ENCODE data around the gene CABLES1. TPM values are rescaled to one million over a fixed set of nuclear protein-coding genes. Genes with fewer than 3 reads are reported as not detected.

CABLES1 gene
- total and polyA plus RNA-seq, 2 of the 4 experiments (the other 2 are of a cell fraction) = 4.7 to 5.7 TPM

DNA sequence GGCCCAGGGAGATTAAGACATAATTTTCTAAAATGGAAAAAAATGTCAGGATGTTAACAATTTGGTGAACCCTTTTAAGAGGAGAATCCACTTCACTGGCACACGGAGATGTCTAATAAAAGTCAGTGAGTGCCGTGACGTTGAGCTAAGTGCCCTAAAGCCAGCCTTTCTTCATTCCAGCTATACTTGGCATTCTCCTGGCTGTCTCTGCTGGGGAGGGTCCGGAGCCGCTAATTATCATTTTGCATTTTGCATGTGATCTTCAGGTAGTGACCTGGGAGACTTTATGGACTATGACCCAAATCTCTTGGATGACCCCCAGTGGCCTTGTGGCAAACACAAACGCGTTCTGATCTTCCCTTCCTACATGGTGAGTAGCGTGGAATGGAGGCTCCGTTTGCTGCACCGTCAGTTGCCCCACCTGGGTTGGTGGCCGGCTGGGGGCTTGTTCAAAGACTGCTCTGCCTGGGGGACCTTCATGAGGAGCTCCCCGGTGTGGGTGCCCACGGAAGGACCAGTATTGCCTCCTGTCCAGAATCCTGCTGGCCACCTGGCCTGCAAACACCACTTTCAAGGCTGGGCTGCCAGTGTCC lies 101.7 kb downstream of the CABLES1 start:
- POLR2A ChIA-PET (ENCODE audit: unreplicated experiment) = no interaction called here
- Histone ChIP-seq H2AK9ac (replicated peaks; ENCODE audit: low read depth, low read length, poor library complexity) (peak overlapping the region; percentile 7), H4K8ac (ENCODE audit: low read depth in 2 of 2, low read length in 2 of 2) (peak overlapping the region in 1 of 2 experiments; percentile 59; a peak in 2 of 4 replicates), H3K27me3 (ENCODE audit: control insufficient read depth, insufficient read depth, low read length) (no peaks in the 10 kb centered on the region), H2BK5ac (ENCODE audit: low read depth, low read length, poor library complexity, severe bottlenecking) (no peak overlapping the region), H3K9me1 (ENCODE audit: insufficient read depth, low read length) (peaks cover 9% of the 10 kb centered on the region), H3K79me1 (ENCODE audit: low read depth in 1 of 2, low read length in 2 of 2) (peaks cover 9 to 10% of the 10 kb centered on the region in 2 experiments; a peak in 2 of 4 replicates), H3K4me1 (ENCODE audit: control insufficient read depth, insufficient read depth, low read length) (peaks cover 13% of the 10 kb centered on the region), H3K56ac (ENCODE audit: extremely low read depth, insufficient read depth, low read length) (no peak overlapping the region), H3K23ac (ENCODE audit: low read depth, low read length) (no peak overlapping the region), H3K4ac (ENCODE audit: low read depth, low read length) (no peak overlapping the region), H4K91ac (ENCODE audit: insufficient read depth, low read depth, low read length) (no peak overlapping the region; the same call in 1 of the 2 replicates), H2AK5ac (ENCODE audit: low read depth, low read length) (peak overlapping the region; percentile 21; the same call in 1 of the 2 replicates), H3K9me3 (ENCODE audit: control insufficient read depth, insufficient read depth, low read length) (no peaks in the 10 kb centered on the region), H2BK15ac (ENCODE audit: low read depth, low read length) (no peak overlapping the region), H4K5ac (ENCODE audit: low read depth, low read length) (no peak overlapping the region), H3K9ac (ENCODE audit: low read depth, low read length) (0 out of 2 replicates have a peak overlapping the region, but pooled peaks have one; percentile 3), H2BK20ac (ENCODE audit: low read depth, low read length) (0 out of 2 replicates have a peak overlapping the region, but pooled peaks have one; percentile 8), H2BK120ac (ENCODE audit: low read depth, low read length) (no peak overlapping the region), H3K27ac (ENCODE audit: insufficient read depth, low read length) (peak overlapping the region; percentile 10; the same call in 1 of the 2 replicates), H3K4me3 (ENCODE audit: insufficient read depth, low read depth, low read length) (no peak overlapping the region), H3K4me2 (ENCODE audit: low read depth, low read length) (no peak overlapping the region), H3K18ac (ENCODE audit: low read depth, low read length) (no peak overlapping the region), H3K36me3 (ENCODE audit: control insufficient read depth, insufficient read depth, low read length) (peaks cover 51% of the 10 kb centered on the region), H2AFZ (replicated peaks; ENCODE audit: low read length, poor library complexity) (peak overlapping the region; percentile 63), H4K20me1 (ENCODE audit: insufficient read depth, low read length) (no peaks in the 10 kb centered on the region), H3K14ac (replicated peaks; ENCODE audit: low read depth, low read length) (0 out of 2 replicates have a peak overlapping the region, but pooled peaks have one; percentile 54)
- in situ Hi-C loops (cut with MboI; ENCODE audit: low sequenced_read_pairs) (no loop called here), intact Hi-C loops (cut with micrococcal nuclease) (no loop called here), dilution Hi-C loops (cut with HindIII; ENCODE audit: low sequenced_read_pairs, unreplicated experiment) (no loop called here)
- DNase-seq (no peak), ATAC-seq (ENCODE audit: low read depth) (no peak)
- WGBS, 2 experiments (ENCODE audit: extremely low coverage in 2 of 2, insufficient read length in 1 of 2) = 97% methylated on average over 6 of the region's 13 CpGs; no CpG with 5 or more reads in 1 of the 2 experiments
- CTCF ChIA-PET = no interaction called here
- BruUV-seq (replicated peaks) = no TSS peak
- TF ChIP-seq, protein P1, sequence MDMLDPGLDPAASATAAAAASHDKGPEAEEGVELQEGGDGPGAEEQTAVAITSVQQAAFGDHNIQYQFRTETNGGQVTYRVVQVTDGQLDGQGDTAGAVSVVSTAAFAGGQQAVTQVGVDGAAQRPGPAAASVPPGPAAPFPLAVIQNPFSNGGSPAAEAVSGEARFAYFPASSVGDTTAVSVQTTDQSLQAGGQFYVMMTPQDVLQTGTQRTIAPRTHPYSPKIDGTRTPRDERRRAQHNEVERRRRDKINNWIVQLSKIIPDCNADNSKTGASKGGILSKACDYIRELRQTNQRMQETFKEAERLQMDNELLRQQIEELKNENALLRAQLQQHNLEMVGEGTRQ (IDR thresholded peaks at IDR 0.05; ENCODE audit: low read depth, low read length) = no peak
- TF ChIP-seq, protein P2, sequence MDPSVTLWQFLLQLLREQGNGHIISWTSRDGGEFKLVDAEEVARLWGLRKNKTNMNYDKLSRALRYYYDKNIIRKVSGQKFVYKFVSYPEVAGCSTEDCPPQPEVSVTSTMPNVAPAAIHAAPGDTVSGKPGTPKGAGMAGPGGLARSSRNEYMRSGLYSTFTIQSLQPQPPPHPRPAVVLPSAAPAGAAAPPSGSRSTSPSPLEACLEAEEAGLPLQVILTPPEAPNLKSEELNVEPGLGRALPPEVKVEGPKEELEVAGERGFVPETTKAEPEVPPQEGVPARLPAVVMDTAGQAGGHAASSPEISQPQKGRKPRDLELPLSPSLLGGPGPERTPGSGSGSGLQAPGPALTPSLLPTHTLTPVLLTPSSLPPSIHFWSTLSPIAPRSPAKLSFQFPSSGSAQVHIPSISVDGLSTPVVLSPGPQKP (IDR thresholded peaks at IDR 0.05; ENCODE audit: borderline replicate concordance, low read depth, low read length) = no peak
- TF ChIP-seq RFX5 (IDR thresholded peaks at IDR 0.05; ENCODE audit: low read depth, low read length) (no peak), CEBPB (IDR thresholded peaks at IDR 0.05; ENCODE audit: low read depth, low read length) (no peak), POLR2A (IDR thresholded peaks at IDR 0.05; ENCODE audit: low read depth, low read length) (no peak), MAZ (IDR thresholded peaks at IDR 0.05; ENCODE audit: borderline replicate concordance, low read depth, low read length) (no peak), FOS (IDR thresholded peaks at IDR 0.05; ENCODE audit: low read depth, low read length) (no peak), MAFK (IDR thresholded peaks at IDR 0.05; ENCODE audit: low read depth, low read length) (no peak), RCOR1 (IDR thresholded peaks at IDR 0.05; ENCODE audit: insufficient replicate concordance, low read length) (no peak), CHD1 (IDR thresholded peaks at IDR 0.05; ENCODE audit: low read depth, low read length) (no peak)
- TF ChIP-seq, protein P3, sequence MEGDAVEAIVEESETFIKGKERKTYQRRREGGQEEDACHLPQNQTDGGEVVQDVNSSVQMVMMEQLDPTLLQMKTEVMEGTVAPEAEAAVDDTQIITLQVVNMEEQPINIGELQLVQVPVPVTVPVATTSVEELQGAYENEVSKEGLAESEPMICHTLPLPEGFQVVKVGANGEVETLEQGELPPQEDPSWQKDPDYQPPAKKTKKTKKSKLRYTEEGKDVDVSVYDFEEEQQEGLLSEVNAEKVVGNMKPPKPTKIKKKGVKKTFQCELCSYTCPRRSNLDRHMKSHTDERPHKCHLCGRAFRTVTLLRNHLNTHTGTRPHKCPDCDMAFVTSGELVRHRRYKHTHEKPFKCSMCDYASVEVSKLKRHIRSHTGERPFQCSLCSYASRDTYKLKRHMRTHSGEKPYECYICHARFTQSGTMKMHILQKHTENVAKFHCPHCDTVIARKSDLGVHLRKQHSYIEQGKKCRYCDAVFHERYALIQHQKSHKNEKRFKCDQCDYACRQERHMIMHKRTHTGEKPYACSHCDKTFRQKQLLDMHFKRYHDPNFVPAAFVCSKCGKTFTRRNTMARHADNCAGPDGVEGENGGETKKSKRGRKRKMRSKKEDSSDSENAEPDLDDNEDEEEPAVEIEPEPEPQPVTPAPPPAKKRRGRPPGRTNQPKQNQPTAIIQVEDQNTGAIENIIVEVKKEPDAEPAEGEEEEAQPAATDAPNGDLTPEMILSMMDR (conservative IDR thresholded peaks at IDR 0.05; ENCODE audit: low read depth, low read length) = no peak
